Stimulated activated CD4-positive, alpha-beta T cell treated with anti-CD3 and anti-CD28 coated beads, Interleukin-1b, Interleukin-23, amount 100 ng/mL, for 48 hours (primary cell): Measurements from ENCODE around the gene TMEM132D.

ENCODE experiments used
- DNase-seq: peaks from one replicate; pipeline ENCODE4 v3.0.0-alpha.2; 2020

TMEM132D gene

GRCh38 chr12:129401572-129401971 lies 502.3 kb downstream of the TMEM132D start:
- no peak for DNase-seq

GRCh38 chr12:129394177-129394825 lies 509.5 kb downstream of the TMEM132D start:
- DNase-seq, result no peak

- no peak for DNase-seq
Observed at GRCh38 chr12:129393357-129393937, 510.4 kb downstream of the TMEM132D start.

- no peak for DNase-seq
Observed at GRCh38 chr12:129385637-129385990, 518.2 kb downstream of the TMEM132D start.

GRCh38 chr12:129383956-129384355 lies 519.9 kb downstream of the TMEM132D start:
- DNase-seq, result no peak

- no peak for DNase-seq
Observed at GRCh38 chr12:129381715-129382114, 522.1 kb downstream of the TMEM132D start.

GRCh38 chr12:129379076-129379804 lies 524.6 kb downstream of the TMEM132D start:
- no peak for DNase-seq

- DNase-seq, result no peak
Observed at GRCh38 chr12:129378496-129378895, 525.3 kb downstream of the TMEM132D start.

- no peak for DNase-seq
Observed at GRCh38 chr12:129373746-129374145, 530.1 kb downstream of the TMEM132D start.

- DNase-seq, result no peak
Observed at GRCh38 chr12:129372876-129373275, 530.9 kb downstream of the TMEM132D start.

GRCh38 chr12:129372348-129372747 lies 531.5 kb downstream of the TMEM132D start:
- DNase-seq, result no peak

GRCh38 chr12:129371268-129371667 lies 532.6 kb downstream of the TMEM132D start:
- DNase-seq, result no peak

GRCh38 chr12:129366656-129367055 lies 537.2 kb downstream of the TMEM132D start:
- DNase-seq, result no peak

GRCh38 chr12:129363041-129363440 lies 540.8 kb downstream of the TMEM132D start:
- DNase-seq, result no peak

- DNase-seq, result no peak
Observed at GRCh38 chr12:129357233-129357632, 546.6 kb downstream of the TMEM132D start.

GRCh38 chr12:129351481-129351880 lies 552.3 kb downstream of the TMEM132D start:
- DNase-seq, result no peak

GRCh38 chr12:129339336-129339735 lies 564.5 kb downstream of the TMEM132D start:
- no peak for DNase-seq

GRCh38 chr12:129337413-129337812 lies 566.4 kb downstream of the TMEM132D start:
- DNase-seq, result no peak

GRCh38 chr12:129335773-129336172 lies 568.1 kb downstream of the TMEM132D start:
- no peak for DNase-seq

- no peak for DNase-seq
Observed at GRCh38 chr12:129332286-129332685, 571.5 kb downstream of the TMEM132D start.

GRCh38 chr12:129331356-129332085 lies 572.3 kb downstream of the TMEM132D start:
- DNase-seq, result no peak

GRCh38 chr12:129328235-129328634 lies 575.6 kb downstream of the TMEM132D start:
- no peak for DNase-seq

GRCh38 chr12:129325566-129325965 lies 578.3 kb downstream of the TMEM132D start:
- DNase-seq, result no peak

GRCh38 chr12:129312048-129312447 lies 591.8 kb downstream of the TMEM132D start:
- no peak for DNase-seq
